Measurements from ENCODE around the gene TMEM178B.
A peak's percentile ranks its signal among the peaks of the same experiment; 100 is the strongest.

The TMEM178B gene

DNA sequence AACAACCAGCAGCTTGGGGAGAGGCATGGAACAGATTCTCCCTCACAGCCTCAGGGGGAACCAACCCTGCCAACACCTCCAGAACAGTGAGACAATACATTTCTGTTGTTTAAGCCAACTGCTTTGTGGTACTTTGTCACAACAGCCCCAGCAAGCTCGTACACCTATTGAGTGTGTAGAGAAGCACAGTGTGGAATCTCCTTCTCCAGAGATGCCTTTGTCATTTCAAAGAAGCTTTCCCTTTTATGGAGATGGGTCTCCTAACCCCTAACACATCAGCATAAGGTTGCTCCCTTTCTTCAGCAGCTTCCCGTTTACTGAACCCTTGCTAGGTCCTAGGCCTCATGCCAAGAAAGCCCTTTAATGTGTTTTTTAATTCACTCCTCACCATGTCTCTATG is 416.6 kb downstream of the TMEM178B start:
- H2AFZ ChIP-seq (ENCODE audit: low read length, unreplicated experiment), result no peak overlapping the region
- H3K36me3 ChIP-seq (ENCODE audit: insufficient read depth, low read length), result no peaks in the 10 kb centered on the region
- H3K4me1 ChIP-seq (ENCODE audit: control insufficient read depth, insufficient read depth, low read length, unreplicated experiment), result no peaks in the 10 kb centered on the region
- no peak overlapping the region for H3K27ac ChIP-seq (ENCODE audit: low read depth, low read length)
- H3K27me3 ChIP-seq (ENCODE audit: insufficient read depth, low read length), result peaks cover 4% of the 10 kb centered on the region; the same call in 1 of the 2 replicates
- H3K4me3 ChIP-seq (ENCODE audit: low read depth, low read length), result no peak overlapping the region
- H3K79me2 ChIP-seq (ENCODE audit: control insufficient read depth, insufficient read depth, low read length, unreplicated experiment), result no peaks in the 10 kb centered on the region

DNA sequence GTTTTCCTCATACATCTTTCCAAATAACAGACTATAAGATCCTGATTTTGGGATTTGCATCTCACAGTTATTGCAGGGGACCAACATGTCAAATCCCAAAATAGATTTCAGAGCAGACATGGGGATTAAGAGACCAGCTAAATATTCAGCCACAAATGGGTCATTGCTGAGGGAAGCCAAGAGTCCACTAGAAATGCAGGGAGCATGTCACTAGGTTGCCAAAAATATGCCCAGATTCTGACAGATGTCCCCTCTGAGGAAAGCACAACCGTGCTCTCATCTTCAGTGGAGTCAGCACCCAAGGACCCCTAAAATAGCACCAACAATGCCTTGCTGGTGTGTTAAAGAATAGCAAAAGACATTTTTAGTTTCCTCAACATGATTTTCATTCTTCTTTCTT is 421.2 kb downstream of the TMEM178B start:
- Histone ChIP-seq H3K4me3 (ENCODE audit: low read depth, low read length) (no peak overlapping the region), H3K4me1 (ENCODE audit: control insufficient read depth, insufficient read depth, low read length, unreplicated experiment) (no peaks in the 10 kb centered on the region), H3K79me2 (ENCODE audit: control insufficient read depth, insufficient read depth, low read length, unreplicated experiment) (no peaks in the 10 kb centered on the region), H3K27ac (ENCODE audit: low read depth, low read length) (no peak overlapping the region), H2AFZ (ENCODE audit: low read length, unreplicated experiment) (no peak overlapping the region), H3K27me3 (ENCODE audit: insufficient read depth, low read length) (peaks cover 11% of the 10 kb centered on the region), H3K36me3 (ENCODE audit: insufficient read depth, low read length) (no peaks in the 10 kb centered on the region)

DNA sequence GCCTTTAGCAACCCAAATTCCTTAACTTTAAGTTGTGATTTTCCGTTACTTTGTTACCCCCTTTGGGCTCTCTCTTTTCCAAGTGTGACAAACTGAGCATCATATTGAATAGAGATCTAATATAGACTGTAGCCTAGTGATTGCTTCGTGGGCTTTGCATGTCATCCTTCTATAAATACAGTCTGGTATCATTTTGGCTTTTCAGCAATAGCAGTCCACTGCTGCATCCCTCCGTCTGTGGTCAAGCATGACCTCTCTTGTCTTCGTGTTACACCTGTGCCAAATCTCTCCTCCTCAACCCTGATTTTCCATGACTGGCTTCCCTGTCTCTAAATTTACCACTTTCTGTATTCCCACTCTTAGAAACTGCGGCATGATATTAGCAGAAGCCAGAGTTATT is 423.5 kb downstream of the TMEM178B start:
- Histone ChIP-seq H3K4me1 (ENCODE audit: control insufficient read depth, insufficient read depth, low read length, unreplicated experiment) (no peaks in the 10 kb centered on the region), H3K27me3 (ENCODE audit: insufficient read depth, low read length) (peaks cover 14% of the 10 kb centered on the region), H3K36me3 (ENCODE audit: insufficient read depth, low read length) (no peaks in the 10 kb centered on the region), H3K79me2 (ENCODE audit: control insufficient read depth, insufficient read depth, low read length, unreplicated experiment) (no peaks in the 10 kb centered on the region), H3K4me3 (ENCODE audit: low read depth, low read length) (no peak overlapping the region), H3K27ac (ENCODE audit: low read depth, low read length) (no peak overlapping the region), H2AFZ (ENCODE audit: low read length, unreplicated experiment) (no peak overlapping the region)

DNA sequence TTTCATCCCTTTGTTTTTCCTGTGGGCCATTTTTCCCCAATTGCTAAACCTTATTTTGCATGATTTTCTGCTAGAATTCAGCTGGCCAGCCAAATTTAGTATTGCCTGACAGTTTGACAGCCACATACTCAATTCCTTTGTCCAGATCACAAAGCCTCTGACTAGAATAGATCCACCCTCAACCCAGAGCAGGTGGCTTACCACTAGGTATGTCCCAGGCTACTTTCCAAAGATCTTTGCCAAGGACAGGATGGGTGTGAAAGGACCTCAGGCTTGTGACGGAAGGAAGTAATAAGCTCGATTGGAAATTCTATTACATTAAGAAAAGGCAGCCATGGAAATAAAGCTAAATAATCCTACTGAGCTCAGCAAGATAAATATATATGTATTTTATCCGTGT is 426.7 kb downstream of the TMEM178B start:
- Histone ChIP-seq H3K4me3 (ENCODE audit: low read depth, low read length) (no peak overlapping the region), H3K79me2 (ENCODE audit: control insufficient read depth, insufficient read depth, low read length, unreplicated experiment) (no peaks in the 10 kb centered on the region), H2AFZ (ENCODE audit: low read length, unreplicated experiment) (no peak overlapping the region), H3K27ac (ENCODE audit: low read depth, low read length) (no peak overlapping the region), H3K27me3 (ENCODE audit: insufficient read depth, low read length) (peaks cover 13% of the 10 kb centered on the region), H3K36me3 (ENCODE audit: insufficient read depth, low read length) (no peaks in the 10 kb centered on the region), H3K4me1 (ENCODE audit: control insufficient read depth, insufficient read depth, low read length, unreplicated experiment) (no peaks in the 10 kb centered on the region)

DNA sequence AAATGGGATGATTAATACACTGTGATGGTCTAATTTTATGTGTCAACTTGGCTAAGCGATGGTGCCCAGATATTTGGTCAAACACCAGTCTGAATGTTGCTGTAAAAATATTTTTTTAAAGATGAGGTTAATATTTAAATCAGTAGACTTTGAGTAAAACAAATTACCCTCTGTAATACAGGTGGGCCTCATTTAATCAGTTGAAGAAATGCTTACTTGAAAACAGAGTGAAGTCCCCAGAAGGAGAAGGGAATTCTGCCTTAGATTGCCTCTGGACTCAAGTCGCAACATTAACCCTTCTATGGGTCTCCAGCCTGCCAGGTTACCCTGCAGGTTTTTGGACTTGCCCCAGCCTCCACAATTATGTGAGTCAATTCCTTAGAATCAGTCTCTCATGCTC is 427.6 kb downstream of the TMEM178B start:
- H3K36me3 ChIP-seq (ENCODE audit: insufficient read depth, low read length), result no peaks in the 10 kb centered on the region
- no peak overlapping the region for H2AFZ ChIP-seq (ENCODE audit: low read length, unreplicated experiment)
- no peak overlapping the region for H3K4me3 ChIP-seq (ENCODE audit: low read depth, low read length)
- no peaks in the 10 kb centered on the region for H3K79me2 ChIP-seq (ENCODE audit: control insufficient read depth, insufficient read depth, low read length, unreplicated experiment)
- H3K4me1 ChIP-seq (ENCODE audit: control insufficient read depth, insufficient read depth, low read length, unreplicated experiment), result no peaks in the 10 kb centered on the region
- H3K27me3 ChIP-seq (ENCODE audit: insufficient read depth, low read length), result peaks cover 13% of the 10 kb centered on the region; the same call in 1 of the 2 replicates
- H3K27ac ChIP-seq (ENCODE audit: low read depth, low read length), result no peak overlapping the region

DNA sequence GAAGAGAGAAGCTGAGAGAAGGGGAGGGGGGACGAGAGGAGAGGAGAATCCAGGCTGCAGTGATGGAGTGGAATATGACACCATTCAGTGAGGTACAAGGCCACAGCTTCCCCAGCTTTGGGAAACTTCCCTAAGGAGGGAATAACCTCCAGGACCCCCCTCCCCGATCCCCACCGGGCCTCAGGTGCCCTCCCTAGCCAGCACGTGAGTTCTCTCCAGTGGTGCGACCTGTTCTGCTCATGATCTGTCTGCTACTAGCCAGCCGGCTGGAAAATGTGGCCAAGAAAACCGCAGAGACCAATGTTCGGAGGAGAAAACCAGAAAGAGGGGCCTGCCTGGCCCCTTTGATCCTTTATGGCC is 437.4 kb downstream of the TMEM178B start:
- Histone ChIP-seq H3K79me2 (ENCODE audit: control insufficient read depth, insufficient read depth, low read length, unreplicated experiment) (no peaks in the 10 kb centered on the region), H3K4me1 (ENCODE audit: control insufficient read depth, insufficient read depth, low read length, unreplicated experiment) (no peaks in the 10 kb centered on the region), H3K27ac (ENCODE audit: low read depth, low read length) (no peak overlapping the region), H2AFZ (ENCODE audit: low read length, unreplicated experiment) (no peak overlapping the region), H3K36me3 (ENCODE audit: insufficient read depth, low read length) (no peaks in the 10 kb centered on the region), H3K4me3 (ENCODE audit: low read depth, low read length) (0 out of 2 replicates have a peak overlapping the region, but pooled peaks have one; percentile 43), H3K27me3 (ENCODE audit: insufficient read depth, low read length) (peaks cover 55% of the 10 kb centered on the region)

DNA sequence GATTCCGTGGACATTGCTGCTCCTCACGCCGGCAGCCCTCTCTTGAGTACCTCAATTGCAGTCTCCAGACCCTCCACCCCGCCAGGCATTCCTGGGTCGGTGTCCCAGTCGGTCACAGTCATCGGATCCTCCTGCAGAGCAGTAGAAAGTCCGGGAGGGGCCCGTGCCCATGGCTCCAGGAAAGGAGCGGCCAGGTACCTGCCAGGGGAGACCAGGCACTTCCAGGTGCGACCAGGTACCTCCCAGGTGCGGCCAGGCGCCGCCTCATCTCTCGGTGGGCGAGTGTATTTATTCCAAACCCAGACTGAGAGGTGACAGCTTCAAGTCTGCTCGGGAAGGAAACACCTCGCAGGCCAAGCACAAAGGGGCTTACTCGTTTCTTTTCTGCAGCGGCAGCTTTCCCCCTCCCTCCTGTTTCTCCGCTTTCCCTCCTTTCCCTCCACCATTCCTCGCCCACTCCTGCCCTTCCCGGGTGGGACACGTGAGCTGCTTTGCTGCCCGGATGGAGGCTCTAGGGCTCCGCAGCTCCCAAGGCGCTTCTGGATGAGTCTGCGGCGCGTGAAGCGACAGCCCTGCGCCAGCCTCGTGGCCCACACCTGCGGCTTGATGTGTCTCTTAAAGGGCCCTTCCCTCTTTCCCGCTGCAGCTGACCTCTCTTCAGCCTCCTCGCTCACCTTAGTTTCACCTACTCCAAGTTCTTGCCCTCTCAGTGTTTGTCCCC is 438.0 kb downstream of the TMEM178B start:
- Histone ChIP-seq H3K27me3 (ENCODE audit: insufficient read depth, low read length) (peaks cover 55% of the 10 kb centered on the region), H3K27ac (ENCODE audit: low read depth, low read length) (no peak overlapping the region), H3K4me3 (ENCODE audit: low read depth, low read length) (0 out of 2 replicates have a peak overlapping the region, but pooled peaks have one; percentile 43), H2AFZ (ENCODE audit: low read length, unreplicated experiment) (no peak overlapping the region), H3K4me1 (ENCODE audit: control insufficient read depth, insufficient read depth, low read length, unreplicated experiment) (no peaks in the 10 kb centered on the region), H3K36me3 (ENCODE audit: insufficient read depth, low read length) (no peaks in the 10 kb centered on the region), H3K79me2 (ENCODE audit: control insufficient read depth, insufficient read depth, low read length, unreplicated experiment) (no peaks in the 10 kb centered on the region)

DNA sequence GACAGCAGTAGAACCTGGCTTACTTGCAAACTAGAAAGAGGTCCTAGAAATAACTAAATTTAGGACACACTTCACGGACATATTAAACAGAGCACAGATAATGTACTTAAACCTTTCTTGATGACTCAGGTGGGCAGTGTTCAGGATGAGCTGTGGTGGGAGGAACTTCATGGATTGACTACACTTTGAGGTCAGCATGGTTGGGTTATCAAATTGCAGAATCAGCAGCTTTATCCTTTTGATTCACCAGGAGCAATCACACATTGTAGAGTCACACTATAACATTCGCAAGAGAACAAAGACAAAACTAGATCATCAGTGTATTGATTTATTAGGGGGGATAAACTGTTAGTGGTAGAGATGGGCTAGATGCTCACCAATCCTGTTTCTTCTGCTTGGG is 438.7 kb downstream of the TMEM178B start:
- Histone ChIP-seq H3K27ac (ENCODE audit: low read depth, low read length) (no peak overlapping the region), H3K27me3 (ENCODE audit: insufficient read depth, low read length) (peaks cover 55% of the 10 kb centered on the region), H2AFZ (ENCODE audit: low read length, unreplicated experiment) (no peak overlapping the region), H3K4me3 (ENCODE audit: low read depth, low read length) (no peak overlapping the region), H3K4me1 (ENCODE audit: control insufficient read depth, insufficient read depth, low read length, unreplicated experiment) (no peaks in the 10 kb centered on the region), H3K36me3 (ENCODE audit: insufficient read depth, low read length) (no peaks in the 10 kb centered on the region), H3K79me2 (ENCODE audit: control insufficient read depth, insufficient read depth, low read length, unreplicated experiment) (no peaks in the 10 kb centered on the region)

DNA sequence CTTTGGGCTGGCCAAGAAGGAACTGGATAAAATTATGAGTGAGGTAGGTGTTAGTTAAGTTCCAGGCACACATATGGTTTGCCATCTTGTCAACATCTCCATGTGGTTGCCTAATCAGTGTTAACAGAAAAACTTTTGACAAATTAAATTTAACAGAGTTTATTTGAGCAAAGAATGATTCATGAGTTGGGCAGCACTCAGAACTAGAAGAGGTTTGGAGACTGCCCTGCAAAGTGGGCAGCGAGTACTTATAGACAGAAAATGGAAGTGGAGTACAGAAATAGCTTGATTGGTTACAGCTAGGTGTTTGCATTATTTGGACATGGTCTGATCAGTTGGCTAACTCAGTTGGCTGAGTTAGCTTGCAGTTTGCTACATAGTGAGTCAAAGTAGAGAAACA is 439.9 kb downstream of the TMEM178B start:
- no peaks in the 10 kb centered on the region for H3K36me3 ChIP-seq (ENCODE audit: insufficient read depth, low read length)
- no peak overlapping the region for H3K27ac ChIP-seq (ENCODE audit: low read depth, low read length)
- no peaks in the 10 kb centered on the region for H3K4me1 ChIP-seq (ENCODE audit: control insufficient read depth, insufficient read depth, low read length, unreplicated experiment)

DNA sequence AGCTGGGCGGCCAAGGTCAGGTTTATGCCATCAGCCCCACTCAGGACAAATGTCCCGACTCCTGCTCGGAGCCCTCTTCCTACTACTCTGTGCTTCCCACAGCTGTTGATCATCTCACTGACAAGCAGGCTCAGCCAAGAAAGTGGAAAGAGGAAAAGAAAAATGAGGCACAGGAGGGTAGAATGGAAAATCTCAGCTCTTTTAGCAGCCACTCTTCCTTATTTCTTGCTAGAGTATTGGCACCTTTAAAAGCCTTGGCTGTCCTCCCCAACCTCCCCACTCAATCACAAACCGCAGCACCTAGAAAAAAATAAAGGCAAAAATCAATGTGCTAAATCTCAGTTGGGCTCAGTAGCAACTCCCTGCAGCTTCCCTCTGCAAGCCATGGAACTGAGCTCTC is 442.1 kb downstream of the TMEM178B start:
- Histone ChIP-seq H3K4me1 (ENCODE audit: control insufficient read depth, insufficient read depth, low read length, unreplicated experiment) (no peaks in the 10 kb centered on the region), H3K27me3 (ENCODE audit: insufficient read depth, low read length) (peaks cover 43% of the 10 kb centered on the region), H2AFZ (ENCODE audit: low read length, unreplicated experiment) (no peak overlapping the region), H3K36me3 (ENCODE audit: insufficient read depth, low read length) (no peaks in the 10 kb centered on the region), H3K27ac (ENCODE audit: low read depth, low read length) (no peak overlapping the region), H3K79me2 (ENCODE audit: control insufficient read depth, insufficient read depth, low read length, unreplicated experiment) (no peaks in the 10 kb centered on the region), H3K4me3 (ENCODE audit: low read depth, low read length) (no peak overlapping the region)

More for the DNA sequence above, 439.9 kb downstream of the TMEM178B start:
- no peaks in the 10 kb centered on the region for H3K79me2 ChIP-seq (ENCODE audit: control insufficient read depth, insufficient read depth, low read length, unreplicated experiment)
- no peak overlapping the region for H3K4me3 ChIP-seq (ENCODE audit: low read depth, low read length)
- no peak overlapping the region for H2AFZ ChIP-seq (ENCODE audit: low read length, unreplicated experiment)
- H3K27me3 ChIP-seq (ENCODE audit: insufficient read depth, low read length), result peaks cover 55% of the 10 kb centered on the region

DNA sequence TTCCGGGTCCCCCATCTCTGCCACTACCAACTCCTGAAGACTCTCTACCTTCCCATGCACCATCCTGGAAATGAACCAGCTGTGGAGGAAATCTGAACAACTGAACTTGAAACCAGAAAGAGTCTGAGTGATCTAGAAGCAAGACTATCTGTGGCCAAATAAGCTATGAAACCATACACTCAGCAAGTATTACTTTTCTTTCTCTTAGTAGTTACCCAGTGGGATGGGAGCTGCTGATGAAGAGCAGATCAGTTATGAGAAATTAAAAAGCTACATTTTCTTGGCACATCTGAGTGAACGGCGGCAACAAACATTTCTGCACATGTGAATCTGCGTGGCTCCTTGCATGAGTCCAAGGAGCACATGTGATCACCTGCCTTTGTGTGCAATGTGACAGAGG is 445.8 kb downstream of the TMEM178B start:
- H3K4me3 ChIP-seq (ENCODE audit: low read depth, low read length), result no peak overlapping the region
- H3K4me1 ChIP-seq (ENCODE audit: control insufficient read depth, insufficient read depth, low read length, unreplicated experiment), result no peaks in the 10 kb centered on the region

More for the DNA sequence above, 445.8 kb downstream of the TMEM178B start:
- Histone ChIP-seq H2AFZ (ENCODE audit: low read length, unreplicated experiment) (no peak overlapping the region), H3K79me2 (ENCODE audit: control insufficient read depth, insufficient read depth, low read length, unreplicated experiment) (no peaks in the 10 kb centered on the region), H3K36me3 (ENCODE audit: insufficient read depth, low read length) (no peaks in the 10 kb centered on the region), H3K27me3 (ENCODE audit: insufficient read depth, low read length) (peaks cover 8% of the 10 kb centered on the region), H3K27ac (ENCODE audit: low read depth, low read length) (no peak overlapping the region)

Data from ACC112 (cell line).